Sigmoid colon (tissue), 7 donors: Measurements from ENCODE around the gene FUT3. TPM values are rescaled to one million over a fixed set of nuclear protein-coding genes. Genes with fewer than 3 reads are reported as not detected.
"Not testable (repeated sequence)": the region's sequence is repeated elsewhere in the genome, so short reads cannot be mapped to it uniquely, and the experiment has no call there.

ENCODE experiments used
- DNase-seq: peaks from one replicate; pipeline ENCODE4 v3.0.0-alpha.2; 2019
- H3K27ac ChIP-seq, 4 donors: fragments of 200-600 bp; sonication (generic); one replicate each; pipeline ENCODE4 v1.5.1; 2016 to 2019; ENCODE audit warnings: mild to moderate bottlenecking in 1 of 4
- H3K27me3 ChIP-seq, 3 donors: fragments of 200-600 bp; sonication (generic); one replicate each; pipeline ENCODE4 v1.5.1; 2019; ENCODE audit warnings: mild to moderate bottlenecking in 1 of 3
- H3K36me3 ChIP-seq, 4 donors: fragments of 200-600 bp; sonication (generic); one replicate each; pipeline ENCODE4 v1.5.1; 2016 to 2019
- H3K4me1 ChIP-seq, 4 donors: fragments of 200-600 bp; sonication (generic); one replicate each; pipeline ENCODE4 v1.5.1; 2017 to 2019
- H3K4me3 ChIP-seq, 4 donors: fragments of 200-600 bp; sonication (generic); one replicate each; pipeline ENCODE4 v1.5.1; 2017 to 2019; ENCODE audit warnings: mild to moderate bottlenecking in 2 of 4, moderate library complexity in 1 of 4
- H3K9me3 ChIP-seq, 4 donors: fragments of 200-600 bp in 3 of 4; sonication (generic) in 3 of 4; one replicate each; pipeline versions ENCODE4 v1.5.1 to v1.6.1; 2013 to 2019
- CTCF ChIP-seq, 4 experiments: fragments of 450-650 bp in 3 of 4; fragments of 200-600 bp in 1 of 4; IDR thresholded peaks; one replicate each; pipeline ENCODE4 v1.5.1; 2016 to 2019; ENCODE audit warnings: antibody characterized with exemption in 4 of 4, mild to moderate bottlenecking in 3 of 4, moderate library complexity in 2 of 4
- EP300 ChIP-seq, 4 donors: sonication (generic); formaldehyde crosslinking; IDR thresholded peaks; one replicate each; pipeline ENCODE4 v1.6.1; 2017; ENCODE audit warnings: antibody characterized with exemption in 4 of 4
- POLR2A ChIP-seq, 2 donors: fragments of 450-650 bp; IDR thresholded peaks; one replicate each; pipeline ENCODE4 v1.6.1; 2016; ENCODE audit warnings: antibody characterized with exemption in 2 of 2, mild to moderate bottlenecking in 2 of 2, moderate library complexity in 2 of 2
- POLR2AphosphoS5 ChIP-seq, 4 donors: sonication (generic); formaldehyde crosslinking; IDR thresholded peaks; one replicate each; pipeline ENCODE4 v1.6.1; 2017; ENCODE audit warnings: antibody characterized with exemption in 4 of 4
- WGBS, 2 donors: extraction: QIAGEN DNeasy Blood & Tissue Kit; methylation state at CpG; one replicate each; pipeline ENCODE4 v1.1.7; 2013; 5-methylcytosine and 5-hydroxymethylcytosine counted together
- intact Hi-C: fragments of 100-400 bp; cut with DNase I; formaldehyde crosslinking; loops from one replicate; pipeline ENCODE4 v1.15.1; 2023
- polyA plus RNA-seq, 3 donors: library from polyadenylated mRNA; stranded (reverse); fragments of 200-250 nt; gene quantifications; one replicate each; pipeline ENCODE4 v1.2.3, GENCODE V29; 2013
- total RNA-seq, 4 donors: library from RNA; depleted of rRNA; stranded (reverse); fragments of >200 nt; gene quantifications; one replicate each; pipeline ENCODE4 v1.1.0, GENCODE V29; 2016
- donor health status: healthy with polysubstance abuse.
- donor health status: Bipolar disorder and iron deficiency.
- donor health status: healthy.

Gene FUT3
- total and polyA plus RNA-seq, 7 donors, result 0.83 to 168 (median 29.5) TPM; not detected in 3

- Histone ChIP-seq H3K36me3 (no peaks in the 10 kb centered on the region), H3K4me3 (no peak overlapping the region), H3K27me3 (no peaks in the 10 kb centered on the region), H3K9me3 (no peaks in the 10 kb centered on the region), H3K27ac (no peak overlapping the region), H3K4me1 (no peaks in the 10 kb centered on the region)
- TF ChIP-seq EP300 (IDR thresholded peaks at IDR 0.05) (no peak), POLR2AphosphoS5 (IDR thresholded peaks at IDR 0.05) (no peak), POLR2A (IDR thresholded peaks at IDR 0.05) (no peak), CTCF (IDR thresholded peaks at IDR 0.05) (no peak)
- intact Hi-C loops, result no loop called here
- no peak for DNase-seq
- 86 to 88% methylated on average over 9 of the region's 9 CpGs for WGBS, 2 donors
Measured at GRCh38 chr19:5864013-5864720, 12.9 kb upstream of the FUT3 start.

GRCh38 chr19:5863030-5863665, 11.9 kb upstream of the FUT3 start:
- H3K27ac ChIP-seq, result no peak overlapping the region
- H3K27me3 ChIP-seq, result no peaks in the 10 kb centered on the region
- H3K4me3 ChIP-seq, result no peak overlapping the region
- no peak for DNase-seq
- WGBS, 2 donors, result 69 to 79% methylated on average over 11 of the region's 11 CpGs
- no peaks in the 10 kb centered on the region for H3K36me3 ChIP-seq
- no peaks in the 10 kb centered on the region for H3K4me1 ChIP-seq
- no peak for TF ChIP-seq CTCF (IDR thresholded peaks at IDR 0.05)
- TF ChIP-seq EP300 (IDR thresholded peaks at IDR 0.05), result no peak
- no peak for TF ChIP-seq POLR2AphosphoS5 (IDR thresholded peaks at IDR 0.05)
- no peak for TF ChIP-seq POLR2A (IDR thresholded peaks at IDR 0.05)
- H3K9me3 ChIP-seq, result no peaks in the 10 kb centered on the region
- intact Hi-C loops, result no loop called here

GRCh38 chr19:5857203-5858081, 6.2 kb upstream of the FUT3 start:
- Histone ChIP-seq H3K4me3 (no peak overlapping the region), H3K36me3 (no peaks in the 10 kb centered on the region), H3K27me3 (no peaks in the 10 kb centered on the region), H3K27ac (no peak overlapping the region), H3K9me3 (no peaks in the 10 kb centered on the region), H3K4me1 (no peaks in the 10 kb centered on the region)
- WGBS, 2 donors, result 78 to 89% methylated on average over 18 of the region's 18 CpGs
- intact Hi-C loops, result no loop called here
- TF ChIP-seq POLR2AphosphoS5 (IDR thresholded peaks at IDR 0.05), result no peak
- TF ChIP-seq POLR2A (IDR thresholded peaks at IDR 0.05), result no peak
- no peak for TF ChIP-seq CTCF (IDR thresholded peaks at IDR 0.05)
- no peak for TF ChIP-seq EP300 (IDR thresholded peaks at IDR 0.05)
- DNase-seq, result no peak

GRCh38 chr19:5855151-5855550, 3.9 kb upstream of the FUT3 start:
- H3K27ac ChIP-seq, intact Hi-C loops, H3K9me3 ChIP-seq, H3K27me3 ChIP-seq, H3K4me3 ChIP-seq, DNase-seq, H3K36me3 ChIP-seq: not testable (repeated sequence)
- peaks cover 0 to 13% (median 11%) of the 10 kb centered on the region in 4 donors for H3K4me1 ChIP-seq
- 89 to 93% methylated on average over 9 of the region's 9 CpGs for WGBS, 2 donors

GRCh38 chr19:5854121-5854520, 2.9 kb upstream of the FUT3 start:
- H3K27ac ChIP-seq, H3K9me3 ChIP-seq, H3K36me3 ChIP-seq, intact Hi-C loops, DNase-seq, H3K27me3 ChIP-seq, H3K4me3 ChIP-seq: not testable (repeated sequence)
- peaks cover 0 to 17% (median 13%) of the 10 kb centered on the region in 4 donors for H3K4me1 ChIP-seq
- WGBS, 2 donors, result 82 to 86% methylated on average over 10 of the region's 10 CpGs
